ENCODE measurements around the gene STMN1.

Gene STMN1

GRCh38 chr1:25893116-25893515 is 13.1 kb downstream of the STMN1 start:
- no peak for DNase-seq
- TF ChIP-seq GATA1 (IDR thresholded peaks at IDR 0.05; ENCODE audit: low read depth, low read length) (no peak), POLR2A (IDR thresholded peaks at IDR 0.05; ENCODE audit: low read length) (no peak)

- no peak for DNase-seq
- TF ChIP-seq GATA1 (IDR thresholded peaks at IDR 0.05; ENCODE audit: low read depth, low read length) = no peak
- no peak for TF ChIP-seq POLR2A (IDR thresholded peaks at IDR 0.05; ENCODE audit: low read length)
Observed at GRCh38 chr1:25891606-25892005, 14.6 kb downstream of the STMN1 start.

GRCh38 chr1:25890239-25891034 is 15.8 kb downstream of the STMN1 start:
- TF ChIP-seq GATA1 (IDR thresholded peaks at IDR 0.05; ENCODE audit: low read depth, low read length) = no peak
- TF ChIP-seq POLR2A (IDR thresholded peaks at IDR 0.05; ENCODE audit: low read length) = no peak
- DNase-seq = no peak

GRCh38 chr1:25889470-25889869 is 16.7 kb downstream of the STMN1 start:
- no peak for DNase-seq

GRCh38 chr1:25888426-25888987 is 17.7 kb downstream of the STMN1 start:
- no peak for TF ChIP-seq GATA1 (IDR thresholded peaks at IDR 0.05; ENCODE audit: low read depth, low read length)

More at GRCh38 chr1:25889470-25889869, 16.7 kb downstream of the STMN1 start:
- TF ChIP-seq POLR2A (IDR thresholded peaks at IDR 0.05; ENCODE audit: low read length) (no peak), GATA1 (IDR thresholded peaks at IDR 0.05; ENCODE audit: low read depth, low read length) (no peak)

GRCh38 chr1:25885602-25886001 is 20.6 kb downstream of the STMN1 start:
- no peak for TF ChIP-seq GATA1 (IDR thresholded peaks at IDR 0.05; ENCODE audit: low read depth, low read length)
- TF ChIP-seq POLR2A (IDR thresholded peaks at IDR 0.05; ENCODE audit: low read length) = no peak
- DNase-seq = no peak

More at GRCh38 chr1:25888426-25888987, 17.7 kb downstream of the STMN1 start:
- no peak for DNase-seq

- TF ChIP-seq POLR2A (IDR thresholded peaks at IDR 0.05; ENCODE audit: low read length) = no peak
- DNase-seq = no peak
Observed at GRCh38 chr1:25881266-25881665, 25.0 kb downstream of the STMN1 start.

GRCh38 chr1:25880518-25880917 is 25.7 kb downstream of the STMN1 start:
- no peak for DNase-seq
- TF ChIP-seq POLR2A (IDR thresholded peaks at IDR 0.05; ENCODE audit: low read length) (no peak), GATA1 (IDR thresholded peaks at IDR 0.05; ENCODE audit: low read depth, low read length) (no peak)

- no peak for TF ChIP-seq POLR2A (IDR thresholded peaks at IDR 0.05; ENCODE audit: low read length)
- no peak for TF ChIP-seq GATA1 (IDR thresholded peaks at IDR 0.05; ENCODE audit: low read depth, low read length)
- DNase-seq = peak in 1 of 2 experiments; percentile 56
Observed at GRCh38 chr1:25879675-25880074, 26.5 kb downstream of the STMN1 start.

- no peak for DNase-seq
- TF ChIP-seq GATA1 (IDR thresholded peaks at IDR 0.05; ENCODE audit: low read depth, low read length) = no peak
- TF ChIP-seq POLR2A (IDR thresholded peaks at IDR 0.05; ENCODE audit: low read length) = no peak
Observed at GRCh38 chr1:25878690-25879089, 27.5 kb downstream of the STMN1 start.

- TF ChIP-seq POLR2A (IDR thresholded peaks at IDR 0.05; ENCODE audit: low read length) (no peak), GATA1 (IDR thresholded peaks at IDR 0.05; ENCODE audit: low read depth, low read length) (no peak)
Observed at GRCh38 chr1:25877155-25877554, 29.1 kb downstream of the STMN1 start.

GRCh38 chr1:25876693-25877077 is 29.5 kb downstream of the STMN1 start:
- TF ChIP-seq GATA1 (IDR thresholded peaks at IDR 0.05; ENCODE audit: low read depth, low read length) = no peak
- TF ChIP-seq POLR2A (IDR thresholded peaks at IDR 0.05; ENCODE audit: low read length) = no peak
- no peak for DNase-seq

More at GRCh38 chr1:25877155-25877554, 29.1 kb downstream of the STMN1 start:
- no peak for DNase-seq

- no peak for TF ChIP-seq GATA1 (IDR thresholded peaks at IDR 0.05; ENCODE audit: low read depth, low read length)
- TF ChIP-seq POLR2A (IDR thresholded peaks at IDR 0.05; ENCODE audit: low read length) = no peak
- peak in 1 of 2 experiments; percentile 64 for DNase-seq
Observed at GRCh38 chr1:25875856-25876692, 30.1 kb downstream of the STMN1 start.

- DNase-seq = peak in 1 of 2 experiments; percentile 87
- TF ChIP-seq POLR2A (IDR thresholded peaks at IDR 0.05; ENCODE audit: low read length) = no peak
- TF ChIP-seq GATA1 (IDR thresholded peaks at IDR 0.05; ENCODE audit: low read depth, low read length) = no peak
Observed at GRCh38 chr1:25875154-25875855, 30.9 kb downstream of the STMN1 start, which contains the start of gene PAQR7. PAQR7 (minus strand) TSS chr1:25875708; CDS start chr1:25863839, 11,869 bp downstream.
